HG02642 (cell line): ENCODE data around the gene FAM151A.
A peak's percentile ranks its signal among the peaks of the same experiment; 100 is the strongest.

Experiments used
- ATAC-seq: cut with Tn5 transposase; IDR thresholded peaks from one replicate; pipeline ENCODE4 v1.9.1; 2021; ENCODE audit warnings: mild to moderate bottlenecking; ENCODE audit not compliant: unreplicated experiment, poor library complexity

Gene FAM151A

GRCh38 chr1:54623216-54624007 is at the start of gene FAM151A:
Gene FAM151A, minus strand, starts transcription at chr1:54623525. Its CDS starts 130 bp downstream, at chr1:54623395.
- no peak for ATAC-seq

GRCh38 chr1:54671985-54672608 is 48.8 kb upstream of the FAM151A start:
- peak; percentile 74 for ATAC-seq

DNA sequence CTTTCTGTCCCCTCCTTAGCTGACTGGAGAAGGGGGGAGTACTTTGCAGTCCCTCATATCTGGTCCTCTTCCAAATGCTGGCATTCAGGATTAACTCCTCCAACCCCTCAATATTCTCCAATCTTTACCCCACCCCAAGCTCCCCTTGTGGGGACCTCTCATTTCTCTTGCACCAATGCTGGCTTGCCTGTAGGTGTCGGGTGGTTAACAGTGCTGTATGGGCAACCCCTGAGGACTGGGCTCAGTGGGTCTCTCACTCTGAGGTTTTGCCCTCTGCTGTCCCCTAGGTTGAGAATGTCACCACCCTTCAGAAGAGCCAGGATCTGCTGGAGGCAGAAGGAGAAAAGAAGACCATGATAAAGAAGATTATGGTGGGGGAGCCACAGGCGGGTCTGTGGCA is 45.2 kb upstream of the FAM151A start:
- ATAC-seq: no peak

- no peak for ATAC-seq
Observed at GRCh38 chr1:54667797-54668196, 44.5 kb upstream of the FAM151A start.

- no peak for ATAC-seq
Observed at GRCh38 chr1:54666333-54666732, 43.0 kb upstream of the FAM151A start.

- ATAC-seq: no peak
Observed at GRCh38 chr1:54665852-54666251, 42.5 kb upstream of the FAM151A start.

- no peak for ATAC-seq
Observed at GRCh38 chr1:54664364-54664763, 41.0 kb upstream of the FAM151A start.

- no peak for ATAC-seq
Observed at GRCh38 chr1:54663725-54664124, 40.4 kb upstream of the FAM151A start.

DNA sequence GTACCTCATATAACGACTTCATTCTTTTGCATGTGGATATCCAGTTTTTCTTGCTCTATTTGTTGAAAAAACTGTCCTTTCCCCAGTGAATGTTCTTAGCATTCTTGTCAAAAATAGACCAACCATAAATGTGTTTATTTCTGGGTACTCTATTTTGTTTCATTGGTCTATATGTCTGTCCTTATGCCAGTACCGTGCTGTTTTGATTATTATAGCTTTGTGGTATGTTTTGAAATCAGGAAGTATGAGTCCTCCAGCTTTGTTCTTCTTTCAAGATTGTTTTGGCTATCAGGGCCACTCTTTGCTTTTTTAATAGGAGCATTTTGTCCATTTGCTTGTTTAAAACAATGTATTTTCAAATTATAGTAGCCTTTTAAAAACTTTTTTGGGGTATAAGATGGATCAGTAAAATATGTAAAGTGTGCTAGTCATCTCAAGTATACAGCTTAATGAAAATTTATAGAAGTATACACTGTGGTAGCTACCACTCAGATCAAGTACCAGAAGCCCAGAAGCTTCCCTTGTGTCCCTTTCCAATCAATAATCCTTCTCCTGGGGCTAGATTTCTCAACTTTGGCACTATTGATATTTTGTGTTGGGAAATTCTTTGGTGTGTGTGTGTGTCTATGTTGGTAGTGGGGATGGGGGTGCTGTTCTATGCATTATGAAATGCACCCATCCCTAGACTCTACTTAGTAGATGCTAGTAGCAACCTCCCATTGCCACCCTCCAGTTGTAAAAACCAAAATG is 35.0 kb upstream of the FAM151A start:
- no peak for ATAC-seq

GRCh38 chr1:54653036-54653435 is 29.7 kb upstream of the FAM151A start:
- ATAC-seq: no peak

GRCh38 chr1:54652168-54652567 is 28.8 kb upstream of the FAM151A start:
- no peak for ATAC-seq

DNA sequence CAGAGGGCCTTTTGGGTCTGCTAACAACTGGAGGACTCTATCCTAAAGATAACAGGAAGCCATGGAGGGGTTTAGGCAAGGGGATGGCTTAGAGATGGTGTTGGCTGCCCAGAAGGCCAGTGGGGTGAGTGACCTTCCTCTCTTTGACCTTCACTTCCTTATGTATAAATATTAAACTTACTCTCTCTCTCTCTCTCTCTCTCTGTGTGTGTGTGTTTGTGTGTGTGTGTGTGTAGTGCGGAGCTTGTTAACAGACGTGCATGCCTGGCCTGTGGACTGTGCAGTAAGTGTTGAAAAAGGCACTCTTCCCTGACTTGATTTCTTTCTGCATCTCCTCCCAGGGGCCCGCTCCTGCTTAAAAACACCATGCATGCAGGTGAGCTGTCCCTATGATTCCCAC is 28.3 kb upstream of the FAM151A start:
- no peak for ATAC-seq

DNA sequence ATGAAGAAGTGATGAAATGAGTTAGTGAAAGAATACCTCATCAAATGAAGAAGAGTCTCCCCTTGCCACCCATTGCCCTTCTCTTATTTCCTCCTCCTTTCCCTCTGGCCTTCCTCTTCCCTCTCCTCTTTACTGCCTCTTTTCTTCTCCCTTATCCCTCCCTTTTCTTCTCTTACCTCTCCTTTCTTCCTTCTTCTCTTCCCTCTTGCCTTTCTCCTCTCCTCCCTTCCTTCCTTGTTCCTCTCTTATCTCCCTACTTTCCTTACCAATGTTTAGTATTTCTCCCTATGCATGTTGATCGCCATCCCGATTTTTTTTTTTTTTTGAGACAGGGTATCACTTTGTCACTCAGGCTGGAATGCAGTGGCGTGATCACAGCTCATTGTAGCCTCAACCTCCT is 27.1 kb upstream of the FAM151A start:
- no peak for ATAC-seq

DNA sequence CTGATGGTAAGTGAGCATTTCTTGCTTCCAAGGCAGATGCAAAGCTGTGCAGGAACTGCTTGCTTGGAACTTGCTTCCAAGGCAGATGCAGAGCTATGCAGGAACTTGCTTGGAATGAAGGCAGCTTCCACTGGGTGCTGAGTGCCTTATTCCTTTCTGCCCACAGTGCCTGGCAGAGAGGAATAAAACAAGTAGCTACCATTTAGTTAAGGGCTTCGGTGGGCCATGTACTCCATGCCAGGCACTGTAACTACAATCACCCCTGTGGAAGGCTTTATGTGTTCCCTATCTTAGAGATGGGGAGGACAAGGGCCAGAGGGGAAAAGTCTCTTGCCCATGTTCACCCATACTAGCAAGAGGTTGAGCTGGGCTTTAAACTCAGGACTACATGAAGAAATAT is 26.6 kb upstream of the FAM151A start:
- ATAC-seq: no peak

- ATAC-seq: no peak
Observed at GRCh38 chr1:54649130-54649898, 26.0 kb upstream of the FAM151A start.

DNA sequence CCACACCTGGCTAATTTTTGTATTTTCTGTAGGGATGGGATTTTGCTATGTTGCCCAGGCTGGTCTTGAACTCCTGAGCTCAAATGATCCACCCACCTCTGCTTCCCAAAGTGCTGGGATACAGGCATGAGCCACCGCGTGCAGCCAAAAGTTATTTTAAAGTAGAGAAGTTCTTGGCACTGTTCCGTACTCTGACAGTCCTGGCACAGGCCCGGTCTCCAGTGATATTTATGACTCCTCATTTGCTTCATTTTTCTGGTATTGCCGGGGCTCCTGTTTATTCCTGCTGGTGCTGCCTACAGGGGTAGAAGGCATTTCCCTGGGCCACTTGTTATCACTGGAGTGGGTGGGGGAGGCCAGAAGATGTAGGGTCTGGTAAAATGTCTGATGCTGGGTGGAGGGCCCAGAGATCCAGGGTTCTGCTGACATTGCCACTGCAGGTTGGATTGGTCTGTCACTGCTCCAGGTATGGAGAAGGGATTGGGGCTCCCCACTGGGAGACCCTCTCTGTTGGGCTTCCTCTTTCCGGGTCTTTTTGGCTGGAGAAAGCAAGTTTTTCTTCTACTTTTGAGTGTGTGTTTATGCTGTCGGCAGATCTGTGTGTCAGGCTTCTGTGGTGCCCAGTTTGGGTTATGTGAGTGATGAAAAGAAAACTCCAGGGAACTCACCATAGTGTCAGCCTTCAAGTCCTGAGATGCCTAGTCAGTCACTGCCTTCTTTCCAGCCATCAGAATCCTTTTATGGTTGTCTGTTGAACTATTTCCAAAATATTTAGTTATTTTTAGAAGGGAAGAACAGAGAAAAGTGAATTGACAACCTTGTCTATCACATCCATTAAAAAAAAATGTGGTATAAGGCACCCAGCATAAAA is 22.7 kb upstream of the FAM151A start:
- no peak for ATAC-seq

GRCh38 chr1:54643736-54644135 is 20.4 kb upstream of the FAM151A start:
- no peak for ATAC-seq

GRCh38 chr1:54640863-54641836 is 17.8 kb upstream of the FAM151A start, which contains the start of gene MROH7:
Gene MROH7, plus strand, starts transcription at chr1:54641786. Its CDS starts 11,141 bp downstream, at chr1:54652927.
- no peak for ATAC-seq
